Hematopoietic multipotent progenitor cell treated with erythropoietin and hydrocortisone succinate and interleukin-3 and kit ligand, for 8 days (in vitro differentiated cells): ENCODE measurements around the gene UBN1.

ENCODE experiments used
- DNase-seq: peaks from one replicate; pipeline ENCODE4 v3.0.0-alpha.2; 2015

Gene UBN1

DNA sequence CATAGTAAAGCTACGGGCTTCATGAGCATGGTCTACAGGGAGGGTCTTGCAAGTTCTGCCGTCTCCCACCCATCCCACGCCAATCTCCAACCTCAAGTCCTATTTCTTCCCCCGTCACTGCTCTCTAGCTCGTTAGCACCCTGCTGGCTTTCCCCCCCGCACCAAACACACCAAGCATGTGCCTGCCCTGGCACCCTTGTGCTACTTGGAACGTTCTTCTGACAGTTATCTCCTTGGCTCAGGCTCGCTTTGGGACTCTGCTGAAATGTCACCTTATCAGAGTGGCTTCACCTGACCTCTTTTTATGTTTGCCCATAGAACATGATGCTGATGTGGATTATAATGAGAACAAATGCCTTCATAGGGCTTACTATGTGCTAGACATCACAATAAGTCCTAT is 22.1 kb upstream of the UBN1 start:
- peak; percentile 95 for DNase-seq

DNA sequence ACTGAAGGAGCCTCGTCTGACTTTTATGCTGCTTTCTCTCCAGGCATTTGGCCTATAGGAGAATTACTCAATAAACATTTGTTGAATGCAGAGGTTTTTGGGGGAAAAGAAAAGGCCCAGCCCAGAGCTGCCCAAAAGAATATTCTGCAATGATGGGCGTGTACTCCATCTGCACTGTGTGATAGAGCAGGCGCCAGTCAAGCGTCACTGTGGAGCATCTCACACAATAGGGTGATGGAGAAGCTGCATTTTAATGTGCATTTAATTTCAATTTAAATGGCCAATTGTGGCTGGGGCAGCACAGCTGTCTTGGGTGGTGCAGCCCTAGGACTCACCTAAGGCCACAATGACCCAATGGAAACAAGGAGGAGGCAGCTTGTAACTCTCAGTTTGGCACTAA is 20.8 kb upstream of the UBN1 start:
- peak; percentile 88 for DNase-seq

DNA sequence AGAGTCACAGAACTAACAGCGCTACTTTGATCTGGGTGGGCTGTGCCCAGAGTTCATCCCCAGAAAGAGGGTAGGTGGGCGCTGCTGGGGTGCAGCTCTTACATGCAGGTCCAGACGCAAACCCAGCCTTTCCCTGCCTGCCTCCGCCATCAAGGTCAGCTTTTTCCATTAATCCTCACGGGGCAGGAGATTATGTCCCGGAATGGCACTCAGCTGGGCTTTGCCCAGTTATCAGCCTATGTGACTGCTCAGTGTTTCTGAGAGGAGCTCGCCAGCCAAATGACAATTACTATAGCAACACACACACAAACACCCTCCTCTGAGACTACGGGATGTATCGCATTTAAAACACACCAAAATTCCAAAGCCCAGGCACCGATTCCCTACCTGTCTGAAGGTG is 20.3 kb upstream of the UBN1 start:
- DNase-seq: no peak

DNA sequence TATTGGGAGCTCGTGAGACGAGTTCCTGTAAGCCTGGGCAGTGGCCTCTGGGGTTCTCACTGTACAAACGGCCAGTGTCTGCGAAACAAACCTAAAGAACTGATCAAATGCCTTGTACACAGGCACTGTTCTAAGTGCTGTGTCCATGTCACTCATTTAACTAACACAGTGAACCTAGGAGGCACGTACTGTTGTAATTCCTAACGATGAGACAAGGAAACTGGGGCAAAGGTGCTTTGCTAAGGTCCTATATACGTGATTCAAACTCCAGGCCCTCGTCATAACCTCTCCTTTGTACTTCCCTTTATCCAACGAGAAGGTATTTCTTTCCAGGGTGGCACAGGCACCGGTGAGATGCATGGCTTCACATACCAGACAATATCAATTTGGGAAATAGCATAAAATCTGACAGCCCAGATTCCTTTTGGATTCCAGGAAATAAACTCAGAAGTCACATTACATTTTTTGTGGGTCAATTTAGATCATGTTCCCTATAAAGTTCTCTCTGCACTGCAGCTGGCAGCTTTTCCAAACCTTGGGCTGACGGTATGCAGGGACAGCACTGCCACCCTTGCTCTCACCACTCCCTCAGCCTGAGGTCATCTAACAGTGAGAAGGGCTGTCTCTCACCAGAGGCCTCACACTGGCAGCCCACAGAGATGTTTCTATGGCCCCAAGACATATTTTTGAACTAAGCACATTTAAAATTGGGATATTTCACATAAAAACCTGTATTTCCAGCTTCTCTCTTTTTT is 18.5 kb upstream of the UBN1 start:
- no peak for DNase-seq

DNA sequence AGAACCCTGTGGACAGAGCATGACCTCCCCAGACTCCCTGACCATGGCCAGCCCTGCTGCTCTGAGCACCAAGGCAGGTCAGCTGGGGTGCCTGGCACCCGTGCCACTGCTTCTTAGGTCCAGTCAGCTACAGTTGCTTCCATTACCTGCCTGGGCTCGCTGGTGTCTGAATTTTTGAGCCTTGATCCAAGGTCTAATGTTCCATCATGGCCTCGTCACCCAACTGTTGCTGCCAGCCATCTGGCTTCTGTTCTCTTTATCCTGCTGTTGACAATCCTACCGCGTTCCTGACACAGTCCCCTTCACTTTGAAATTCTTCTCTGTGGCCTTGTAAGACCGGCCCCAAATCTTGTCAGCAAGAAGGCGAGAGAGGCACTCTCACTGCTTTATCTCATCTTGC is 16.9 kb upstream of the UBN1 start:
- DNase-seq: no peak

DNA sequence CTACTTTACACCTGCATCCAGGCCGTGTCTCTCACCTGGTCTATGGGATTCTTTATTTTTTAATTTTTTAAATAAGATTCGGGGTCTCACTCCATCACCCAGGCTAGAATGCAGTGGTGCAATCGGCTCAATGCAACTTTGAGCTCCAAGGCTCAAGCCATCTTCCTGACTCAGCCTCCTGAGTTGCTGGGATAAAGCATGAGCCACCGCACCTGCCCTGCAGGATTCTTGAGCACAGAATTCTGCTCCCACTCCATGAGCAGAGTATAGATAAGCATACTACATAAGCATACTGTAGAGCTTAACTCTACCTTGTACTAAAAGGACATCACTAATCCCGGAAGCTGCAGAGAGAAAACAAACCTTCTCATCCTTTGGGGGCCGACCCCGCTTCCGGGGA is 15.7 kb upstream of the UBN1 start:
- DNase-seq: no peak

DNA sequence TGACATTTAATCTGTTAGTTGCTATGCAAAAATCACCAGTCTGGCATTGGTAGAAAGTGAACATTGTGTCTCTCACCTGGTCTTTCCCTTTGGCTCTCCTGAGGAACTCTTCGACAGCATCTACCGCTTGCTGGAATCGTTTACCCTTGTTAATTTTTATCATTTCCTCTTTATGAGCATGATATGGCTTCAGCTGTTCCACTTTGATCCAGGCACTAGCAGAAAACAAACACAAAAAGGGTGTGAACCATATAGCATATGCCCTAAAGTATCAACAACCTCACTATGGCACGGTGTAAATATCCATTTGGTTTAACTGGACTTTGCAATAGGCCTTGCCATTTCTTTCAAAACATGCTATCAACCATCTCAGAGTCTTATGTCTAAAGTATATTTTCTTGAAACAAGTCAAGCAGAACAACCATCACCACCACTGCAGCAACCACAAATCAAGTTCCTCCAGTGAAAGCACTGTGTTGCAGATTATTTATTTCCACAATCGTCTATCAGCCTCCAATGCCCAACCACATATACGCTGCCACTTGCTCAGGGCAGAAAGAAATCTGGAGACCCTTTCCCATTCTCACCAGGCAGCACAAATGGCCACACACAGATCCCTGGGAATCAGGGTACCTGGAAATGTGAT is 14.5 kb upstream of the UBN1 start:
- no peak for DNase-seq

DNA sequence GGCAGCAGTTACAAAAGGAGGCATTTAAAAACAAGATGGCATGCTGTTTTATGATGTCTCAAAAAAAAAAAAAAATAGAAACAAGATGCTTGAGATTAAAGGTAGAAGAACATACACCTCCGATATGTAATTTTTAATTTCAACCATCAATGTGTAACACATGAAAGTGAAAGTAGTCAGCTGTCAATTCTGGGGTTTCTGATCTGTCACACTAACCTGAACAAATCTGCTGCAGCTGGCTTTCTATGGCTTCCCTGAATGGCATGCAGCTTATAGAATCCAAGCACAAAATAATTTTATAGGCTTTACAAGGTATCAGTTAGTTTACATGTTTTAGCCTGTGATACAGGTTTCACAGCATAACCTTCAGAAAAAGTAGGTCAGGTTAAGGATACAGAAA is 13.7 kb upstream of the UBN1 start:
- DNase-seq: no peak

DNA sequence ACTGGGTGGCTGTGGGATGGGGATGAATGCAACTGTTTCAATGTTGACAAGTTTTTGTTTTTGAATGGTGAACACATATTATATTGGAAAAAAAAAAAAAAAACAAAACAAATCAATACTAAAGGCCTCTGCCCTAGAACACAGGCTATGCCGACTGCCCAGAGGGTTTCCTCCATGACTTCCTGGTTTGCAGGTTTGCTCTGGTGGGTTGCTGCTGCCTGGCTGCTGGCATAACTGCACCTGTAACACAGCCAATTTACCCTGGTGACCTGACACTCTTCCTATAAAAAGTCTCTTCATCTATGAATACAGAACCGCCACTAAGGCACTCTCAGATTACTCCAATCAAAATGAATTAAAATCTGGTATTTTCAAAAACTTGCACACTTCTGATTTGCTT is 10.6 kb upstream of the UBN1 start:
- no peak for DNase-seq

DNA sequence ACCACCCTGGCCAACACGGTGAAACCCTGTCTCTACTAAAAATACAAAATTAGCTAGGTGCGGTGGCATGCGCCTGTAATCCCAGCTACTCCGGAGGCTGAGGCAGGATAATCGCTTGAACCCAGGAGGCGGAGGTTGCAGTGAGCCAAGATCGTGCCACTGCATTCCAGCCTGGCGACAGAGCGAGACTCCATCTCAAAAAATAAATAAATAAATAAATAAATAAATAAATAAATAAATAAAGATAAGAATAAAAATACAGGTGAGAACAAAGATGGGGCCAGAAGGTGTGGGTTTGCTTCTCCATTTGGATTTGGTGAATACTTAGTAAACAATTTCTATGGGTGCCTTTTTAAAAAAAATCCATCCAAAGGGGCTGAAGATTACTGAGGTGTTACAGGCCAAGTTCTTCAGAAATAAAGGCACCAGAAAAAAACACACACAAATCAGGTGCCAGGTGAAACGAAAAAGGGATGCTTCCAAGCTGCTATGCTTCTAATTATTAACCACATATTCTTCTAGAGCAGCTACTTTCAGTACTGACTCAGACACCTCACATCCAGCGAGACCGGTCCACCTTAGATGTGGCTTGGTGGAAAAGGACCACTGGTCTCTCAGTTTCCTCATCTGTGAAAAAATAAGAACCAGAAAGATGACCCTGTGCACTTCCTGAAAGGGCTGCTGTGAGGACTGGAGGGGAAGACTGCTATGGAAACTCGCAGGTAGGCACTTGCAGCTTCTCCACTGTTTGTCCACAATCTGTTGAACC is 9.4 kb upstream of the UBN1 start:
- DNase-seq: no peak

DNA sequence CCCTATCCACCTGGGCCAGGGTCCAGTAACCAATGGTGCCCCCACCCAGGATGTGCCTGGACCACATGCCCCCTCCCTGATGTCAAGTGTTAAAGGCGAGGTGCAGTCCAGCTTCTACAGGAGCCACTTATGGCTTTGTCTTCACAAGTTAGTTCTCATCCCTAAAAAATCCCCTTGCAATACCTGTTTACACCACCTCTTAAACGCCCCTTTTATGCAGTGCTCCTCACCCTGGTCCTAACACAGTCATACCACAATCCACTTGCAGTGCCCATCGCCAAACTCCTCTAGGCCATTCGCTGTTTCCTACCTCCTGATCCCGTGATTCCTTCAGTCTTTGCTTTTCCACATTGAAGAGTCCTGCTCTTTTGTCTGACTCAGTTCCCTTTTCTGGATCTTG is 7.3 kb upstream of the UBN1 start:
- DNase-seq: no peak

DNA sequence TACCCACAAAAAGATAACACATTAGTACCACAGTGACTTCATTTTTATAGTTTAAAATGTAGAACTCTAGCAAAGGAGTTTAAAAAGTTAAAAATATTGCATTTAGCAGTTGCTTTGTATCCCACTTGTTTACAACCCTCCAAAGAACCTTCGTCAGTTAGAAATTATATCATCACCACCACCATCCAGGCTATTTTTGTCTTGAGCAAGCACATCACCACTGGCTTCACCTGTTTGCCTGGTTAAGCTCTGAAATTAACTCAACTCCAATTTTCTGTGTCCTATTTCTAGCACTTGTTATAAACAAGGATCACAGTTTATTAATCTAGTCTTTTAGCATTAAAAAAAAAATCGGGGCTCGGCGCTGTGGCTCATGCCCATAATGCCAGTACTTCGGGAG is 6.3 kb upstream of the UBN1 start:
- no peak for DNase-seq

DNA sequence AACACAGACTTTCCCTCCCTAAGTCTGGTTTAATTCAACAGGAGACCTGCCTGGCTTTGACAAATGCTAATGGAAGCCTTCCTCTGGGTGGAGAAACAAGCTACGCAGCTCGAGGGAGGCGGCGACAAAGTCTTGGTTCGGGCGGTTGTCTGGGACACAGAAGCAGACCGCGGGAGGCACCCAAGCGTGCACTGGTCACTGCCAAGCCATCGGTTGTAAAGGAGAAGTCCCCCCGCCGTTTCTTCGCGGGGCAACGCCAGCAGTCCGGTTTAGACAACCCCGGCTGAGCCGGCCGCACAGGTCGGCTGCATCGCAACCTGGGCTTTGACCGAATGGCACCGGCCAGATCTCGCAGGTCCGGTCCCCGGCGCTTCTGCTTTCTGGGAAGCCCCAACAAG is 779 bp upstream of the UBN1 start:
- peak; percentile 60 for DNase-seq

DNA sequence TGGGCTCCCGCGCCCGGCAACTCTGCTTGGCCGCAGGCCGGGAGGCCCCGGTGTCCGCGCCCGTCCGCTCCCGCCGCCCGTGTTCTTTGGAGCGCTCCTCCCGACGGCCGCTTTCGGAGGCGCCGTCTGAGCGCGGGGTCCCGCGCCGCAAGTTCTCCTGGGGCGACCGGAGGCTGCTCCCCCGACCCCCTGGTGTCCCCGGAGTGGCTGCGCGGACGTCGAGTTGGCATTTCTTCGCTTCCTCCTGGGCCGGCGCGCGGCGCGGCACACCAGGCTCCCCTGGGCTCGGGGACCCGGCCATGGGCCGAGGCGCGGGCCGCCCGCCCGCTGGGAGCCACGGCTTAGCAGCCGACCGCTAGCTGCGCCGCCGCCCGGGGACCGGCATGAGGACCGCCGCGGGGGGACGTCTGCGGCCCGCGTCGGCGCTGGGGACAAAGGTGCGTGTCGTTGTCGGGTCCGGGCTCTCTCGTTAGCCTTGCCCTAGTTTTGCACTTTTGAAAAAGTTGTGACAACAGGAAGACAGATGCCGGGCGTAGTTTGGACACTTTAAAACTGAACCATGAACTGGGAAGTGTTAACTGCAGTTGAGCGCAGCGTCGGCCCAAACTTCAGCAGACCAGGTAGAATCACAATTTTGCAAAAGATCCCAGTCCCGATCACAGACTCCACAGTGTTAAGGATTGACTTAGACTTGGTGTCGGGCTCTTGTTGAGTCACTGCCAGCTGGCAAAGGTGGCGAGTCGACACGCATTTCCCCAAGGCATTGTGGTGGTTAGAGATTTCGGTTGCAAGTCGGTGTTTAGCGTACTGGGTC is 700 bp downstream of the UBN1 start:
- peak; percentile 71 for DNase-seq

DNA sequence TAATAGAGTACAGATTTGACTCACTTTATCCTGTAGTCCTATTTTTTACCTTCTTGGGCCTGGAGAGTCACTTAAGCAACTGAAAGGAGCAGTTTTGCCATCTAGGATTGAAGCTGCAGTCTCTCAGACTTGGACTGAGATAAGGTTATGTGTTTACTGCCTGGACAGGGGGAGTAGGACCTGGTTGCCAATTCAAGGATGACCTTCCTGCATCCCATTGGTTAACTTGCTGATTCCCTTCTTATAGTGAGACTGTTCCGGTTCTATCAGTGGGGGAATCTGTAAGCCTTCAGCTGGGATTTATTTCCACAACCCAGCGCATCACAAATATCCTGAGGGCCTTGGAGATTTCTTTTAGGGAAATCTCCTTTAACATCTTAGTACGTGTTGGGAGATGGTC is 2.9 kb downstream of the UBN1 start:
- DNase-seq: no peak

DNA sequence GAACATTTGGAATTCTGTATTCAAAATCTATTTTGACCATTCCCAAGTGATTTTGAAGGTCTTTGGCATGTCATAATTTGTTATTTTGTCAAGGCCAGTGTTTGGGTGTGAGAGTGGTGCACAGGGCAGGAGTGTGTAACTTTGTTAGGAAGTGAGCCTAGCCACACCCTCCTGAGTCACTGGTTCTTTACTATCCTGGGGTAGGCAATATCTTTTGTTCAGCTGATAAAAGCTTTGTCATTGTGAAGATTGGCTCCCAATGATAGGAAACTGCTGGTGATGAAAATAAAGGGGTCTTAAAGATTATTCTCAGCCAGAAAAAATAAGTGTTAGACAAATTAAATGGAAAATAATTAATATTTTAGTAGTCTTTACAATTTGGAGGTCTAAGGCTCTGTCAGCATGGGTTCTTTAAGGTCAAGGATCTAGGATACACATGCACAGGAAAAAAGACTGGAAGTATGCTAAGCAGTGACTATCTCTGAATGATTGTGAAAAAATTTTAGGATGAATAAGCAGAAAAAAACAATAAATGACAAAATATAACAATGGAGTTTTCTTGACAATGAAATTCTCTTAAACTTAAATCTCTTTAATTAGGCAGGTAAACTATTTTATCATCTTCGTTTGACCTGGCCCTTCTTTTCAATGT is 5.1 kb downstream of the UBN1 start:
- DNase-seq: peak; percentile 70

DNA sequence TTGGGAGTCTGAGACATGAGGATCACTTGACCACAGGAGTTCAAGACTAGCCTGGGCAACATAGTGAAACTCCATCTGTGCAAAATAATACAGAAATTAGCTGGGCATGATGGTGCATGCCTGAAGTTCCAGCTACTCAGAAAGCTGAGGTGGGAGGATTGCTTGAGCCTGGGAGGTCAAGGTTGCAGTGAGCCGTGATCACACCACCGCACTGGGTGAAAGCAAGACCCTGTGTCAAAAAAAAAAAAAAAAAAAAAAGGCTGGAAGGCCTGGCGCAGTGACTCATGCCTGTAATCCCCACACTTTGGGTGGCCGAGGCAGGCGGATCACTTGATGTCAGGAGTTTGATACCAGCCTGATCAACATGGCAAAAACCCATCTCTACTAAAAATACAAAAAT is 8.1 kb downstream of the UBN1 start:
- no peak for DNase-seq

DNA sequence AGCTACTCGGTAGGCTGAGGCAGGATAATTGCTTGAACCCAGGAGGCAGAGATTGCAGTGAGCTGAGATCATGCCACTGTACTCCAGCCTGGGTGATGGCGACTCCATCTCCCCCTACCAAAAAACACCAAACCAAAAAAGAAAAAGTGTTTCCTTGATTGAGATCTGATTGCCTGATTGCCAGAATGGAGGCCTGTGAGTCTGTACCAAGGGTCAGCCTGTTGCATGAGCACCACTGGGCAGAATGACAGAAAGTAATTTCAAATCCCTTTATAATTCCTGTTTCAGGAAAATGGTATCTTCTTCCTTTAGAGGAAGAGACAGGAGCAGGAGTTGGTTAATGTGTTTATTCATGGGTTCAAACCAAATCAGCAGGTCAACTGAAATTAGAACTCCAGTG is 8.5 kb downstream of the UBN1 start:
- no peak for DNase-seq

DNA sequence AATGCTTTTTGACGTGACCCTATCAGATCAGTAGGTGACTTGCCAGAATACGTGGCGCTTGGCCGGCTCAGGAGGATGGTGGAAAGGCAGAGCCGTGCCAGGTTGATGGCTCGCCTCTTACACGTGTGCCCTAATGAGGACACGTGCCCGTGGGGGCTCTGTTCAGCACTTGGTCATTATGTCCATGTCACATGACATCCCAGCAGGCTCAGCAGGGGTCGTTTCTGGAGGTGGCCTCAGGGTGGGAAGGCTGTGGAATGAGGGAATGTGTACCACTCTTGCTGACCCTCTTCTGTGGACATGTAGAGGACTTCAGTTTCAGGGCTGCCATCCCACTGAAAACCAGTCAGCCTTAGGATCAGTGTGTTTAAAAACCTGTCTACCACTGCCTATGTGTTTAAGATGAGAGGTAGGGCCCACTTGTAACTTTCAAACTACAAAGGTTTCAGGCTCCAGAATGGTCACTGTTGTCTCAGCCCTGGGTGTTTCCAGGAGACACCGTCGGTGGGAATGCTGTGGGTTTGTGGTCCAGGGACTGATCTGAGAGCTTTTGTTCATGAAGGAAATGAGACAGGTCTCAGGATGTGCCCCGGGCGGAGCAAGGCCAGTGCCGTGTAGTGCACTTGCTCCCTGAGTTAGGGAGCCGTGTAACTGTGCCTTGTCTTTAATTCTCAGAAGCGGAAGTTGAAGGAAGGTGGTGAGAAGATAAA is 12.1 kb downstream of the UBN1 start:
- no peak for DNase-seq

DNA sequence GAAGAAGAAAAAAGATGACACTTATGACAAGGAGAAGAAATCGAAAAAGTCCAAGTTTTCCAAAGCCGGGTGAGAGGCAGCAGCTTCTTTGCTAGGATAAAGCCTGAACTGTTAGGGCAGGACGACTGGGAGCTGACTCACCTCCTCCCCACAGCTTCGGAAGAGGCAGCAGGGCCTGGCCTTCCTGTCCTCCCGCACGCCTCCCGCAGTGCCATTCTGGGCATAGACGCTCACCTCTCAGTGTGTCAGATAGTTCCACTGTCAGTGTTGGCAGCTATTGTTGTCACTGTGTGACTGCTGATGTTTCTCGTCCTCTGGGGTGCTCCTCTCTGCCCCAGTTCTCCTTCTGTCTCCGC is 12.6 kb downstream of the UBN1 start:
- no peak for DNase-seq

DNA sequence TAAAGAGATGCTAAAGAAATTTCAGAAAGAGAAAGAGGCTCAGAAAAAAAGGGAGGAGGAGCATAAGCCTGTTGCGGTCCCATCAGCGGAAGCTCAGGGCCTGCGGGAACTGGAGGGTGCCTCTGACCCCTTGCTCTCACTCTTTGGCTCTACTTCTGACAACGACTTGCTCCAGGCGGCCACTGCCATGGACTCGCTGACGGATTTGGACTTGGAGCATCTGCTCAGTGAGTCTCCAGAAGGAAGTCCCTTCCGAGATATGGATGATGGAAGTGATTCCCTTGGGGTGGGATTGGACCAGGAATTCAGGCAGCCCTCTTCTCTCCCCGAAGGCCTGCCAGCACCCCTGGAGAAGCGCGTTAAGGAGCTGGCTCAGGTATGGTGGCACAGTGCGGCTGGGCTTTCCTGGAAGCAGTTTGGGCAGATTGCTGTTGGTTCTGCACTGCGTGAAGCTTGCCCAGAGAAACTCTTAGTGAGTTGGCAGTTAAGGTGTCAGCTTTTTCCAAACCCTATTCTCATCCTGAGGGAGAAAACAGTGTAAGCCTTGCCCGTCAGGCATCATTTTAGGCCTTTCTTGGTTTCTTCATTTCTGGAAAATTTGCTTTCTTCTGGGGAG is 13.6 kb downstream of the UBN1 start:
- DNase-seq: no peak

DNA sequence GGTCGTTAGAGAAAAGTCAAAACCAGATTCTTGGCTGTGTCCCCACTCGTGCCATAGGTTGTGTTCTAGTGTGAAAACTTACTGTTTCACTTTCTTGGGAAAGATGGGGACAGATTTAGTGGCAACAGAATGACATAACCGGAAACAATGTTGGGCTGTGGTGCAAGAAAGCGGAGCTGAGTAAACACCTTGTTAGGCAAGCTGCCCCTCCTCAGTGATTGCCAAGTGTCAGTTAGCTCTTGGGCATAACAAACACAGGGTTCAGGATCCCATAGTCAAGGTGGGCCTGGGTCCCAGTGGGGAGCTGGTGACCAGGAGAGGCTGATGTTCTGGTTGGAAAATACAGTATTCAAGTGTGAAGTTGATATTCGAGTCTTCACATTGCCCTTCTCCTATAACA is 15.4 kb downstream of the UBN1 start:
- no peak for DNase-seq
